Kidney (tissue), 14 donors: ENCODE data around the gene UTP25. TPM values are rescaled to one million over a fixed set of nuclear protein-coding genes. Genes with fewer than 3 reads are reported as not detected.

Experiments used
- DNase-seq, 5 donors: peaks; one replicate each; pipeline ENCODE4 v3.0.0-alpha.2; 2013 to 2020
- FAIRE-seq: peaks from 2 replicates; lab custom pipeline; 2012; peaks lifted over from hg19 to GRCh38; lab: Jason Lieb, UNC
- H3K27ac ChIP-seq, 2 donors: one replicate each; pipeline ENCODE4 v1.7.0; 2013; ENCODE audit warnings: low read depth in 2 of 2, low read length in 2 of 2, inconsistent platforms in 1 of 2
- H3K27me3 ChIP-seq: one replicate; pipeline ENCODE4 v1.7.1; 2013; ENCODE audit warnings: low read length, inconsistent platforms; ENCODE audit not compliant: control insufficient read depth, insufficient read depth
- H3K36me3 ChIP-seq, 3 donors: one replicate each; pipeline versions ENCODE4 v1.7.0 to v1.7.1; 2013; ENCODE audit warnings: low read length in 3 of 3, control low read depth in 1 of 3, inconsistent platforms in 1 of 3; ENCODE audit not compliant: insufficient read depth in 3 of 3, control insufficient read depth in 2 of 3
- H3K4me1 ChIP-seq, 3 donors: one replicate each; pipeline versions ENCODE4 v1.7.0 to v1.7.1; 2013; ENCODE audit warnings: low read length in 3 of 3, inconsistent platforms in 1 of 3, low read depth in 1 of 3; ENCODE audit not compliant: control insufficient read depth in 2 of 3, insufficient read depth in 2 of 3
- H3K4me3 ChIP-seq, 3 donors: one replicate each; pipeline versions ENCODE4 v1.7.0 to v1.8.1; 2013; ENCODE audit warnings: low read length in 3 of 3, control low read depth in 1 of 3, inconsistent platforms in 1 of 3
- H3K9ac ChIP-seq, 3 donors: one replicate each; pipeline versions ENCODE4 v1.7.0 to v1.7.1; 2013; ENCODE audit warnings: low read length in 3 of 3, control low read depth in 1 of 3, inconsistent platforms in 1 of 3
- H3K9me3 ChIP-seq, 3 donors: one replicate each; pipeline versions ENCODE4 v1.7.0 to v1.7.1; 2013; ENCODE audit warnings: low read length in 3 of 3, control low read depth in 1 of 3, inconsistent platforms in 1 of 3; ENCODE audit not compliant: control insufficient read depth in 2 of 3, insufficient read depth in 1 of 3
- intact Hi-C: fragments of 100-400 bp; cut with DNase I; formaldehyde crosslinking; loops from one replicate; pipeline ENCODE4 v1.11.1; 2022
- polyA plus RNA-seq: library from polyadenylated mRNA; stranded (reverse); fragments of 350-450 nt; fragmentation: Illumina TruSeq; extraction: RNeasy Lipid Tissue Mini Kit (QIAGEN cat#74804); gene quantifications from one replicate; pipeline ENCODE4 v1.2.3, GENCODE V29; 2014; ENCODE audit warnings: low read depth, low replicate concordance; ENCODE audit not compliant: insufficient read depth
- total RNA-seq: library from RNA; stranded (reverse); fragmentation: NEBNext Ultra II Directional; extraction: Animal tissue kit (Norgen Biotek cat#: 25700); gene quantifications from one replicate; pipeline ENCODE4 v1.2.1, GENCODE V29; 2021
- TF ChIP-seq, protein P1 (sequence below): IDR thresholded peaks from 3 replicates; pipeline ENCODE4 v1.5.1; 2012; ENCODE audit warnings: mild to moderate bottlenecking, moderate library complexity, borderline replicate concordance; ENCODE audit not compliant: insufficient read depth; ENCODE audit errors: extremely low read depth
- donor health status: control.
- donor health status: control.
- donor health status: control.
- donor health status: control.
- donor health status: control.
- donor health status: DM: yes; HTN: yes; CAD: no.
- donor health status: Normal renal cell carcinoma (clear cell type).

UTP25 gene
- total and polyA plus RNA-seq, 2 donors from 2014 or later, result 2.0 to 8.9 TPM

DNA sequence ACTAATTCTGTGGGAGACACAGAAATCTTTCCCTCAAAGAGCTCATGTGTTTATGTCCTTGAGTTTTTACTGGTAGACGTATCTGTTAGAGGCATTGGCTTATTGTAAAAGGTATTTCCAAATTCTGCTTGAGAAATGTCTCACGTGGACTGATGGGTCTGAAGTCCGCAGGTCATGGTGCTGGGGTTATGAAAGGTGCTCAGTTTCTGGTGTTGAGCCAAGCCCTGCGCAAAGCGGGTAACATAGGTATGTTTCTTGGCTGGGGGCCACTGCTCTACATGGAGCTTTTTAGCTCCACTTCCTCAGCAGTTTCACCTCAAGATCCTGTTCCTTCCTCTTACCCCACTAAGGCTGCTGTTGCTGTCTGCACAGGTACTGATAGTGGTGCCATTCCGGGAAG lies 10.8 kb downstream of the UTP25 start:
- TF ChIP-seq, protein P1, sequence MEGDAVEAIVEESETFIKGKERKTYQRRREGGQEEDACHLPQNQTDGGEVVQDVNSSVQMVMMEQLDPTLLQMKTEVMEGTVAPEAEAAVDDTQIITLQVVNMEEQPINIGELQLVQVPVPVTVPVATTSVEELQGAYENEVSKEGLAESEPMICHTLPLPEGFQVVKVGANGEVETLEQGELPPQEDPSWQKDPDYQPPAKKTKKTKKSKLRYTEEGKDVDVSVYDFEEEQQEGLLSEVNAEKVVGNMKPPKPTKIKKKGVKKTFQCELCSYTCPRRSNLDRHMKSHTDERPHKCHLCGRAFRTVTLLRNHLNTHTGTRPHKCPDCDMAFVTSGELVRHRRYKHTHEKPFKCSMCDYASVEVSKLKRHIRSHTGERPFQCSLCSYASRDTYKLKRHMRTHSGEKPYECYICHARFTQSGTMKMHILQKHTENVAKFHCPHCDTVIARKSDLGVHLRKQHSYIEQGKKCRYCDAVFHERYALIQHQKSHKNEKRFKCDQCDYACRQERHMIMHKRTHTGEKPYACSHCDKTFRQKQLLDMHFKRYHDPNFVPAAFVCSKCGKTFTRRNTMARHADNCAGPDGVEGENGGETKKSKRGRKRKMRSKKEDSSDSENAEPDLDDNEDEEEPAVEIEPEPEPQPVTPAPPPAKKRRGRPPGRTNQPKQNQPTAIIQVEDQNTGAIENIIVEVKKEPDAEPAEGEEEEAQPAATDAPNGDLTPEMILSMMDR, result no peak
- FAIRE-seq (no peak), DNase-seq (no peak)
- Histone ChIP-seq H3K9me3 (no peaks in the 10 kb centered on the region), H3K4me3 (no peak overlapping the region), H3K27me3 (no peaks in the 10 kb centered on the region), H3K9ac (no peak overlapping the region), H3K27ac (peak overlapping the region in 1 of 2 donors; percentile 15), H3K4me1 (no peaks in the 10 kb centered on the region), H3K36me3 (peaks cover 4 to 67% (median 62%) of the 10 kb centered on the region in 3 donors)
- intact Hi-C loops, result no loop called here

DNA sequence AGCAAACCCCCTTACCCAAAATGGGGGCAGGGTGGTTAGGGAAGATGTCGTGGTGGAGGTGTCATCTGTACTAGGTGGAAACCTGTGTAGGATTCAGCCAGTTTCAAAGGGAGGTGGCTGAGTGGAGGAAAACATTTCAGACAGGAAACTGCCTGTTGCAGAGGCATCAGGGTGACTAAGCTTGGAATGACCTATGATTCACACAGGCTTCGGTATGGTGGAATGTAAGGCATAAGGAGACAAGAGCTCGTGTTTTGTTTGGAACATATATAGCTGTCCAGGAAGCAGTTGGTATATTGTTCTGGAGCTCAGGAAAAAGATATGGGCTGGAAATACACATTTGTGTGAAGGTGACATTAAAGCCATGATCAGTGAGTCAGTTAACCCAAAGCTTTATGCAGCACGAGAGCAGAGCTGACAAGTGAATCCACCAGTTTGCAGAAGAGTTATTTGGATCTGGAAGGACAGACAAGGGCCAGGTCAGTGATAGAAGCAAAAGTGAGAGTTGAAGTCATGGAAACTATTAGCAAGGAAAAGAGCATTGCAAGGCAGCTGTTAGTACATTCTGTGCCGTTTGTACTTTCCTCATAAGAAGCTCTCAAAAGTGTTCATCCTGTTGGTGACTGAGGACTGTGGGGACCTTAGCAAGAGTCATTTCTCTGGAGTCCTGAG lies 12.2 kb downstream of the UTP25 start:
- H3K9ac ChIP-seq, result no peak overlapping the region
- intact Hi-C loops, result no loop called here
- FAIRE-seq, result no peak

DNA sequence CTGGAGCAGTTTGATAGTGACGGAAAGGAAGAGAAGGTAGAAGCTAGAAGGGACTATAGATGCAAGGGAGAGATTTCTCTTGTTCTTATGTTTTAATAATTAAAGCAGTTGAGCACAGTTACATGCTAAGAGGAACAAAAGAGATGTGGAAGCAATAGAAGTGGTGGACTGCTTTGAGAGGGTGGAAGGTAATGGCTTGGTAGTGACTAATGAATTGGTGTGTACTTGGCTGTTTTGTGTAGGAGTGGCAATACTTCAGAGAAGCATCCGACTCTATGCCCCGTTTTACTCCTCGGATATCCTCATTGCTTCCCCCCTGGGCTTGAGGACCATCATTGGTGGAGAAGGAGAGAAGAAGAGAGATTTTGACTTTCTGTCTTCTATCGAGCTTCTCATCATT lies 12.8 kb downstream of the UTP25 start:
- TF ChIP-seq, protein P1, result no peak
- FAIRE-seq, result no peak
- no peak for DNase-seq
- H3K27ac ChIP-seq, result no peak overlapping the region
- H3K27me3 ChIP-seq, result no peaks in the 10 kb centered on the region
- no peak overlapping the region for H3K9ac ChIP-seq
- no peaks in the 10 kb centered on the region for H3K4me1 ChIP-seq
- no peak overlapping the region for H3K4me3 ChIP-seq
- peaks cover 0 to 62% (median 55%) of the 10 kb centered on the region in 3 donors for H3K36me3 ChIP-seq
- intact Hi-C loops, result no loop called here
- H3K9me3 ChIP-seq, result no peaks in the 10 kb centered on the region

More for the DNA sequence above, 12.2 kb downstream of the UTP25 start:
- Histone ChIP-seq H3K36me3 (peaks cover 0 to 61% (median 57%) of the 10 kb centered on the region in 3 donors), H3K4me3 (no peak overlapping the region), H3K27me3 (no peaks in the 10 kb centered on the region), H3K4me1 (no peaks in the 10 kb centered on the region), H3K9me3 (no peaks in the 10 kb centered on the region), H3K27ac (no peak overlapping the region)
- TF ChIP-seq, protein P1, result no peak
- no peak for DNase-seq
